Stimulated activated naive CD4-positive, alpha-beta T cell (primary cell): ENCODE data around the gene MAB21L4.

Experiments used
- DNase-seq, 6 experiments: peaks; one replicate each; lab custom pipeline; 2025; lab: John Stamatoyannopoulos, UW

Gene MAB21L4

GRCh38 chr2:240911641-240912265, 15.8 kb upstream of the MAB21L4 start:
- no peak for DNase-seq

DNA sequence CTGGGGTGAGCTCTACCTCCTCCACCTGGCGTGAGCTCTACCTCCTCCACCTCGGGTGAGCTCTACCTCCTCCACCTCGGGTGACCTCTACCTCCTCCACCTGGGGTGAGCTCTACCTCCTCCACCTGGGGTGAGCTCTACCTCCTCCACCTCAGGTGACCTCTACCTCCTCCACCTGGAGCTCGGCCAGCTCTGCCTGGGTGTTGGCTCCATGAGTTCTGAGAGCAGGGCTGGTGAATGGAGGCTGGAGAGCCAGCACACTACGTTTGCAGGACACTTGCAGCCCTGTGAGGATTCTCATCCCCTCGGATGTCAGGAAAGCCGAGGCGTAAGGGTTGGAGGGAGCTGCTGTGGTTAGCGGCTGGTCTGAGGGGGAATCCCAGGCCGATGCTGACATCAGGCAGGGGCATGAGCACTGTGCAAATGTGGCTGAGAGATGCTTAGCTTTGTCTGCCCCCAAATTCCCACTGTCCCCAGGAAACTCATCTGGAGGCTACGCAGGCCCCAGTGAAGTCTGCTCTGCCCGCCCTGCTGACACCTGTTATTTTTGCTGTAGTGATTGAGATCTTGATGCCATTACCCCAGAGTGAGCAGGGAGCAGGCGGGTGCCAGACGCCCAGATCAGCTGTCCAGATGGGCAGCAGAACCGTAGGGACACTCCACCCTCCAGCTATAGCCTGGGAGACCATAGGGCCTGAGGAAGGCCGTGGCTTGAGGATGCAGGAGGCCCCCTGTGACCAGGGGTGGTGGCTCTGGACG, 13.4 kb upstream of the MAB21L4 start:
- DNase-seq: no peak

GRCh38 chr2:240906911-240907590, 11.1 kb upstream of the MAB21L4 start:
- no peak for DNase-seq

DNA sequence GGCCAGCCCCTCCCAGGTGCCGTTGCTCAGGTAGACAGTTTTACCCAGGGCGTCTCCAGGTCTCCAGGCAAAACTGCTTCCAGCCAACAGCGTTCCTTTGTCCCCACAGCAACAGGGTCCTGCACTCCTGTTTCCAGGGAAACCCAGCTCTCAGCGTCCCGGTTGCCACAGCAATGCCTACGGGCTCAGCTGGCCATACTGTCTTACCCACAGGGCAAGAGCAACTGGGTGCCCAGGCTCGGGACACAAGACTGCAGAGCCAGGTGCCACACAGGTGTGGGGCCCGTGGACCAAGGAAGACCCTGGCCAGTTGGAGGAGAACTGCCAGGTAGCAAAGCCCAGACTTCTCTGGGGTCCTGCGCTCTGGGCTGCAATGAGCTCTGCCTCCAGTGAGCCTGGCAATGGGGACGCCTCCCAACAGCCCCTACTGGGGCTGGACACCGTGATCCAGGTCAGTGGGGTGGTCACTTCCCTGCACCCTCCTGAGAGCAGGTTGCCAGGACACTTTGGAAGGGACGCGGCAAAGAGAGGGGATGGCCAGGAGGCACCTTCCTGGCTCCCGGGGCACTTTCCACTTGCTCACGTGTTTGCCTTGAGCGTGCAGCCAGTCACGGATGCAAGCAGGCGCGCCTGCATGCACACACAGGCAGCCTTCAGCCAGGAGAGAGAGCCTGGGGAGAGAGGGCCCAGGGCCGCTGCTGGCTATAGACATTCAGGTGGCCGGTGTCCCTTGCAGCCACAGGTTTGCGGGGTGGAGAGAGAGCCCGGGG, 10.4 kb upstream of the MAB21L4 start, which contains the start of gene CROCC2:
CROCC2 (plus strand) TSS at position 196 of the 770 bp plus-strand sequence; CDS start at position 374, 178 bp downstream.
- DNase-seq: no peak

DNA sequence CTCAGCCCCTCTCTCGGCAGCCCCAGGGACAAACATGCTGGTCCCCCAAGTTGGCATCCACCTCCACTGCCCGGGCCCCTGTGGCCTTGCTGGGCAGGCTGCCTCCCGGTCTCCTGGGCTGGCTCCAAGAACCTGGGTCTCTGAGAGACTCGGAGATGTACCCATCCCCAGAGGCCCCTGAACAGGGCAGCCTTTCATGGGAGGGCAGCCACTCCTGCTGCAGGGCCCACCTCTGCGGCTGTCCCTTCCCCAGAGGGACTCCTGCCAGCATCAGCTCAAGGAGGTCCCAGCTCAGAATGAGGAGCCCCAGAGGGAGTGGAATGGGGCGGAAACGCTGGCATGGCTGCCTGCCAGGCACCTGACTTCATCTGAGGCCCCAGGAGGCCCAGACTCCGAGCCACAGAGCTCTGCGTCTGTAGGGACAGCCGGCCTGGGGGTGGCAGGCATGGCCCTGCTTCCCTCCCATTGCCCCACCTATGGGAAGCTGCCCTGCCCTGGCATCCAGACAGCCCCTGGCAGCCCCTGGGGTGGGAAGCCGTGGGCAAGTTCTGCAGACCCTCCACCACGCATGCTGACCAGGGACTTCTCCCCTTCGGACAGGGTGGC, 9.3 kb upstream of the MAB21L4 start:
- DNase-seq: no peak

GRCh38 chr2:240904216-240905175, 8.5 kb upstream of the MAB21L4 start:
- DNase-seq: no peak

DNA sequence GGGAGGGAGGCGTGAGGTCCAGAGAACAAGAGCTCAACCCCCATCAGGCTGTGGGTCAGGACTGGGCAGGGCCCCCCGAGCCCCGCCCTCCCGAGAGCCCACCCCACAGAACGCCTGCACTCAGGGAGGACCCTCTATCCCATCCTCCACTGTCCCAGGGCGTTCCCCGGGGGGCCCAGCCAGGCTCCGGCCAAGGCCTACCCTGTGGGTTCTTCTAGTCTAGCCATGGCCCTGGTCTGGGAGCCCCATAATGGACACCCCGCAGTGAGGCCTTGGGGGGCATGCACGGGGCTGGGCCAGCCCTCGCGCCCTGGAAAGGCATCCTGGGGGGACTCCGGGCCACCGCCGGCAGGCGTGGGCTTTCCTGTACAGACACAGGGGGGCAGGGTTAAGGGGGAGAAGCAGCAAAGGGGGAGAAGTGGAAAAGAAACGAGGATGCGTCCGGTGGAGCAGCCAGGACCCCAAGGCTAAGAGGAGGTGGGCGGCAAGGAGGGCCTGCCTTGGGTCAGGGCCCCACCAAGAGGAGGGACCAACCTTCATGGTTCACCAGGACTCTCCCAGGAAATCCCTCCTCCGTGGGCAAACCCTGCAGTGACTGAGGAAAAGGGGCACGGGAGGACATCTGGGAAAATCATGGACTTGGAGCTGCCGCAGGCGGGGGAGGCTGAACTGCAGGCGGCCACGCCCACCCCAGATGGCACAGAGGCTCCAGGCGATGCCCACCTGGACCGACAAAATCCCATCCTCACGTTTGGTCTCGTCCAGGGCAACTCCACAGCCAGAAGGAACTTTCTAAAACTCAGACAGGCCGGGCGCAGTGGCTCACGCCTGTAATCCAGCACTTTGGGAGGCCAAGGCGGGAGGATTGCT, 7.5 kb upstream of the MAB21L4 start:
- DNase-seq: no peak

DNA sequence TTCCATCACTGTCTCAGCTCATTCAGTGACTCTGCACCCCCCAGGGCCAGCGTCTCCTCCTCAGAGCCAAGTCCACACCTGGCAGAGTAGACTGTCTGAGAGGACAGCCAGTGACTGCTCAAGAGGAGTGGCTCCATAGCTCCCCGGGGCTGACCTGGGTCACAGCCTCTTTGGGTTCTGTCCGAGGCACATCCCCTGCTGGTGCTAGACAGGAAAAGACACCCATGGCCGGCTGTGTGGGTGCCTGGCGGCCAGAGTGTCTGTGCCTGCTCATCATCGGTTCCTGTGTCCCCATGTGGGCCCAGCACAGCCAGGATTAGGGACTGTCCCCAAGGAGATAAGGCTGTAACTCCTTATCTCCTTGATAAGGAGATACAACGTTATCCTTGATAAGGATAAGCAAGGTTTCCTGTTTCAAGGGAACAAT, 6.7 kb upstream of the MAB21L4 start:
- no peak for DNase-seq

DNA sequence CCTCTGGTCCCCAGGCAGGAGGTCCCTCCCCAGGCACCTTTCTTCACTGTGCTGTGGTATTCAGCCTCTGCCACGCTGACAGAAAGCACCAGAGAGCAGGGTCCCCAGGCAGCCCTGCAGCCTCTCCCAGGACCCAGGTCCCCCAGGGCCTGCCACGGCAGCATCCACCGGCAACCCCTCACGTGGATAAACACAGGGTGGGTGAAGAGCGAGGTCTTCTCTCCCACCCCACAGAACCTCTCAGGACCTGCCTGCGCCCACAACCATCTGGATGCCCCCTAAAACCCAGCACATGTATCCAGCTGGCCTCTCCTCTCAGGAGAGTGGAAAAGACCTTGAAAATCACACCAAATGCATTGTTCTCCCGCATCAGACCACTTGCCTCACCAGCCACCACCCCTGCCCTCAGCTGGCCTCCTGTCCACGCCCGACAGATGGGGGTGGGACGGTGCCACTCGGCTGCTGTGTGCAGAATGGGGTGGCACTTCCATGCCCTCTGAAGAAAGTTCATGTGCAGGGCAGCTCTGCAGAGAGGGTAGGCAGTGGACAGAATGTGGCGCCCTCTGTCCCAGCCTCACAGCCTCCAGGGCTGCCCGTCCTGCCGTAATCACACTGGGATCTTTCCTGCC, 6.1 kb upstream of the MAB21L4 start:
- no peak for DNase-seq

DNA sequence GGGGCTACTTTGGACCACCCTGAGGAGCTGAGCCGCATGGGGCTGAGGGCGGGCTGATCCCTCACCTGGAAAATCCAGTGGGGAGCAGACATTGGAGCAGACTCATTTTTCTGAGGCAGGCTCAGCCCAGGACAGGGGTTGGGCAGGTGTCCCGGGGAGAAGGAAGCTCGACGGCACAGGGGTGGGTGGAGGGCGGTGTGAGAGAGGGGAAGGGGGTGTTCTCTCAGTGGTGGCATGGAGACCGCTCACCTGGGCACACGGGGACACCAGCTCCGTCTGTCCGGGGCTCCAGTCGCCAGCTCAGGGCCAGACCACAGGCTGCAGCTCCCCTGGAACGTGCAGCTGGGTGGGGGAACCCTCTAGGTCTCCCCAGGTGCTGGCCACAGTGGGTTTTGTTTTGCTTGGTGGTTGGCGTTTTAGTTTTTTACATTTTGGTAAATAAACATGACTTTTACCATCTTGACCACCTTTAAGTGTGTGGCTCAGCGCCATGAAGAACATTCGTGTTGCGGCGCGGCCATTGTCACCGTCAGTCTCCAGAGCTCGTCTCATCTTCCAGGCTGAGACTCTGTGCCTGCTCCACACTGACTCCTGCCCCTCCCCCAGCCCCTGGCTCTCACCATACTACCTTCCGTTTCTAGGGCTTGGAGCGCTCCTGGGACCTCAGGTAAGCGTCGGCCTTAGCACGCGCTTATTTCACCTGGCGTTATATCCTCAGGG, 4.3 kb upstream of the MAB21L4 start:
- DNase-seq: no peak

GRCh38 chr2:240899468-240899865, 3.5 kb upstream of the MAB21L4 start:
- DNase-seq: no peak

- DNase-seq: no peak
These were observed 2.9 kb upstream of the MAB21L4 start for GRCh38 chr2:240898731-240899467.

DNA sequence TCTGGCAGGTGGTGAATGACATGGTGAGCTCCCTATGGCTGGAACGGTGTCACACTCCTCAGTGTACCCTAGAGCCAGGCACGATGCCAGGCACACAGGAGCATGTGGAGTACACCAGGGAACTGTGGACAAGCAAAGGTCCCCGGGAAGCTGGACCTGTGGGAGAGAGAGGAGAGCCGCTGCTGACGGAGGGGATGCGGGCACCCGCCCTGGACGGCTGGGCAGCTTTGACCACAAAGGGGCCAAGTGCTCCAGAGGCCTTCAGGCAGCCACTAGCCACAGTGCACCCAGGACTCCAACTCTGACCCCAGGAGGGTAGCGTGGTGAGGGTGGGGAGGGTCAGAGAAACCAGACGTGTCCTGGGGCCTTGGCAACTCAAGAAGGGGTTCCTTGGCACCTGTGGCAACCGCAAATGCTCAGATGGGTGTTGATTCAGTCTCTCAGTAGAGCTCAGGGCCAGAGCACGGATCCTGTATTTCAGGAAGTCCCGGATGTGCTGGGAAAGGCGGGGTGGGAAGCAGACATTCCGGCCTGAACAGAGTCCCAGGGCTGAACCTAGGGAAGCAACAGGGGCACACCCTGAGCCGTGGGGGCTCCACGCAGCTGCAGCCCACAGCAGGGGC, 2.3 kb upstream of the MAB21L4 start:
- DNase-seq: no peak

DNA sequence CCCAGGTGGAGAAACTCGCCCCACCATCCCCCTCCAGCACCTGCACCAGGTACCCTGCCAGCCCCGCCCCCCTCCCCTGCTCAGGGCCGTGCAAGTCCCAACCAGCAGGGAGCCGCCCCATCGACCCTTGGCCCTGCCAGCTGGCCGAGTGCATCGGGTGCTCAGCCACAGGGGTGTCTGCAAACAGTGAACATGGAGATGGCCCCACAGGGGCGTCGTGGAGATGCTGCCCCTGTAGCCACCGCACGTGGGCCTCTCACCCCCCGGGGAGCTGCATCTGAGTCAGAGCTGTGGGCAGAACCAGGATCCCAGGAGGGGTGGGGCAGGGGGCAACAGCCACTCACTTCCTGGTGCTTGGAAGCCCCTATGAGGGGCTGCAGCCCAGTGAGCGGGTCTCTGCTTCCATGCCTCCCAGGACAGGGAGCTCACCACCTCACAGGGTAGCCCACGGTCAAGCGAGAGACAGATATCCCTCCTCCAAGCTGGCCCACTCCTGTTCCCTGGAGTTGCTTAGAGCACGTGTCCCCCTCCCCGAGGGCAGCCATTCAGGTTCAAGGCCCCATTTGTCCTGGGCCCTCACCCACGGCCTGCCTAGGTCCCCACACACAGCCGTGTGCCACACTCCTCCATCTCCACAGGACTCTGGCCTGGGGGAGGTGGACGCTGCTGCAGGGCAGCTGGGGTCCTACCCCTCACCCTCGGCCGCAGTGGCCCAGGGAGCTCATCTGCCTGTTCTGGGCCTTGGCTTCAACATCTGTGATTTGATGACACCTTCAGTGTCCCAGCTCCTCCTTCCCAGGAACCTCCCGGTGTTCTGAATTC, 1.1 kb upstream of the MAB21L4 start:
- no peak for DNase-seq

DNA sequence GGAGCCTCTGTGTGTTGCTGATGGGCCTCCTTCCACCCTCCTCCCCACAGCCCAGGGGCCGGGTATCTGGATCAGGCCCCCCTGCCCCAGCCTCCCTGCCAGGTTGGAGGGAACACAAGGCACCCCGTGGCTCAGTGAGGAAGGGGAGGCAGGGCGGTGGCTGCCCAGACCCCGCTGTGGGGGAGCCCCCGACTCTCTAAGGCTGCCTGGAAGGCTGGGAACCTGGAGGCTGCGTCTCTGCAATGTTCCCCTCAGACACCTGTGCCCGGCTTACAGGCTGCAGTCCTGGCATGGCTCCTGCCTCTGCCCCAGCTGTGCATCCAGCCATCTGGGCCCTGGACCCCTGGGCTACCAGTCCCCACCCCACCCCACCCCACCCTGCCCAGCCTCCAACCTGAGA, 438 bp upstream of the MAB21L4 start:
- no peak for DNase-seq

DNA sequence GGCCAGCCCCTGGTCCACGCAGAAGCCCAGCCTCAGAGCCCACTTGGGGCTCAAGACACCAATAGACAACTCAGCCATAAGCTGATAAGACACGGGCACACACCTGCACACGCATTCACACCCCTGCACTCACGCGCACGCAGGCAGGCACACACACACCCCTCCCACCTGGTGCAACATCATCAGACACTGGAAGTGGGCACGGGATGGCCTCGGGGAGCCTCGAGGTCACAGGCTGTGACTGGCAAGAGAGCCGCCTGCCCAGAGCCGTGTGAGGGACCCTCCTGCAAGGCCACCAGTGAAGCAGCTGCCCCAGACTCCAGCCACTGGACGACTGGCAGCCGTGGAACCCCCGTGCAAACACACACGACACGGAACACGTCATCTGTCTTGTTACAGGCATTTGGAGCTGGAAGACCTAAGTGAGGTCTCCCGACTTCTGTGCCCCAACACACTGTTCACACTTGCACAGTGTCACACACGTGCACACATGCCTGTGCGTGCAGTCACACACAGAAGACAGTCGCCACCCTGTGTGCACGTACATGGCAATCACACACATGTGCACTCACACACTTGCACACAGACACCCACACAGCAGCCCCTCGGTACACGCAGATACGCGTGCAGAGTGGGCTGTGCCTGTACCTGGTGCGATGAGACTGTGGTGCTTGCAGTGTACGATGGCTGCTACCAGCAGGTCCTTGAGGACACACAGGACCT, 959 bp downstream of the MAB21L4 start:
- DNase-seq: no peak
